GM21381 (cell line): ENCODE data around the gene TGFB3.
A peak's percentile ranks its signal among the peaks of the same experiment; 100 is the strongest.
"Not testable (repeated sequence)": the region's sequence is repeated elsewhere in the genome, so short reads cannot be mapped to it uniquely, and the experiment has no call there.

ENCODE experiments used
- ATAC-seq: cut with Tn5 transposase; IDR thresholded peaks from one replicate; pipeline ENCODE4 v1.9.1; 2021; ENCODE audit warnings: mild to moderate bottlenecking, moderate library complexity; ENCODE audit not compliant: unreplicated experiment

TGFB3 gene

GRCh38 chr14:75961662-75962061 lies 20.1 kb downstream of the TGFB3 start:
- ATAC-seq, result no peak

DNA sequence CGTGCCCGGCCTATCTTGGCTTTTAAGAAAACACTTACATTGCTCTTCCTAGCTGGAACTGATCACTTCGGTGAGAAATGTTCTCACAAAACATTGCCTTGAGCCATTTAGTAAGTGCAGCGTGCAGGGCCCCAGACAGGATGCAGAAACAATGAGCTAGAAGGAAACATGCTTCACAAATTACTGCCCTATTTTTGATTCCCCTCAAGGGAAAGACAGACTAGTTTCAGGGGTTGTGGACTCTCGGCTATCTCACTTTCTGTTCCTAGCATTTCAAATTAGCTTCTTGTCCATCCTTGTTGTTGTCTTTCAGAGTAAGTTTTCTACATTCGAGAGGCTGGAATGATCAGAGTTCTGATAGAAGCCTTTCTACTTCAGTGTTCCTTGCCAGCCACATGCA lies 21.6 kb downstream of the TGFB3 start:
- peak; percentile 65 for ATAC-seq

DNA sequence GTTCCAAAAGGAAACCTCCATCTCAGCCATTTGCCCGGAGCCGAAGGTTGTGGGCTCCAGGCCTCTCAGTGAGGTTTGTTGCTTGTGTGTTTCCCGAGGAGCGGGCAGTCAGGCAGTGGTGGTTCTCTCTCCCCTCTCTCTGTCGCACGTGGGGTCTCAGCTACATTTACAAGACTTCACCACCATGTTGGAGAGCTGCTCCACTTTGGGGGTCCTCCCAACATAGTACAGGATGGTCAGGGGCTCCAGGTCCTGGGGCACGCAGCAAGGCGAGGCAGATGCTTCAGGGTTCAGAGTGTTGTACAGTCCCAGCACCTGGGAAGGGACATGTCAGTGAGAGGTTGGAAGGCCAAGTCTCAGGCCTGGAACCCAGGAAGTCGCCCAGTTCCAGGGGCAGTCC lies 22.8 kb downstream of the TGFB3 start:
- ATAC-seq, result no peak

DNA sequence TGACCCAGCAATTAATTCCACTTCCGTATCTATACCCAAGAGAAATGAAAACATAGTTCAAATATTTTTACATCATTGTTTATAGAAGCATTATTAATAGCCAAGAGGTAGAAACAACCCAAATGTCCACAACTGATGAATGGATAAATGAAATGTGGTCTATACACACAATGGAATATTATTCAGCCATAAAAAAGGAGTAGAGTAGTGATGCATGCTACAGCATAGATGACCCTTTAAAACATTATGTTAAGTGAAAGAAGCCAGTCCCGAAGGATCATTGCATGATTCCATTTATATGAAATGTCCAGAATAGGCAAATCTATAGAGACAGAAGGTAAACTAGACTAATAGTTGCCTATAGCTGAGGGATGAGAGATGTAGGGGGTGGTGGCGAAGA lies 29.3 kb downstream of the TGFB3 start:
- no peak for ATAC-seq

- no peak for ATAC-seq
Measured at GRCh38 chr14:75946785-75947184, 35.0 kb downstream of the TGFB3 start.

GRCh38 chr14:75944607-75945241 lies 37.1 kb downstream of the TGFB3 start:
- ATAC-seq, result no peak

- no peak for ATAC-seq
Measured at GRCh38 chr14:75941030-75941429, 40.8 kb downstream of the TGFB3 start.

- ATAC-seq, result no peak
Measured at GRCh38 chr14:75939200-75939599, 42.6 kb downstream of the TGFB3 start.

DNA sequence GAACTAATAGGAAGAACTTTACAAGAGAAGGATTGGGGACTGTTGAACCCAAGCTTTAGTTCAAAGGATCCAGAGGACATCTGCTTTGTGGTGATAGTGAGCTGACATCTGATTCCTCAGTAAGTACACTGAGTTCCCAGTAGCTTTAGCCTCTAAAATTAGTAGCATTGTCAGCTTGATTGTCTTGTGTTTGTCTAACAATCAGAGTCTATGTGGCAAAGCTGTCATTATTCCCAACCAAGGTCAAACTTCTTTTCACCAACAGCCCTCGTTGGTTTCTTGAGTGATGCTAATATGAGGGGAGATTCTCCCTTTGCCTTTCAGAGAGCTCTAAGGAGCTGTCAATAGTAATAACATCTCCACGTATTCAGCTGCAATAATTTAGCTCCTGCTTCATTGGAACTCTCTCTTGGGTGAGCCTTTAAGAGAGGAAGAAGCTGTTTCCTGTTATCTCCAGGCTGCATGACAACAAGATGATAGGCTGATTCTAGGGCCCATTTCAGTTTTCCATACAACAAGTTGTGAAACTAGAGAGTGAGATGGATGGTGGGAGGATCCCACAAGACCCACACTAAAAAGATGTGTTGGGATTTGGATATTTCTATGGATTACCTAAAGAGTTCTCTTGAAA lies 46.7 kb downstream of the TGFB3 start:
- no peak for ATAC-seq

DNA sequence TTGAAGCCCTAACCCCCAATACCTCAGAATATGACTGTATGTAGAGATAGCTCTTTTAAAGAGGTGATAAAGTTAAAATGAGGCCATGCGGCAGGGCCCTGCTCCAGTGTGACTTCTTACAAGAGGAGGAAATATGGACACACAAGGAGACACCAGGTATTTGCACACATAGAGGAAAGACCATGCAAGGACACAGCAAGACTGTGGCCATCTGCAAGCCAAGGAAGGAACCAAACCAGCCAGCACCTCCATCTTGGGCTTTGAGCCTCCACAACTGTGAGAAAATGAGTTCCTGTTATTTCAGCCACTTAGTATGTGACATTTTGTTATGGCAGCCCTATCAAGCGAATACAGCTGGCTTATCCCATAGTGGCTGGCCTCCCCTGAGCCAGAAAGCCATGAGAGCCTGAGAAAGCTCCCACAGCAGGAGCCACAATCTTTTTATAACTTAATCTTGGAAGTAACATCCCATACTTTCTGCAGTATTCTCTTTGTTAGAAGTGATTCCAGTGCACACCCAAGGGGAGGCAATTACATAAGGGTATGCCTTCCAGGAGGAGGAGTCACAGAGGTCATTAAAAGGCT lies 48.0 kb downstream of the TGFB3 start:
- ATAC-seq, result no peak

DNA sequence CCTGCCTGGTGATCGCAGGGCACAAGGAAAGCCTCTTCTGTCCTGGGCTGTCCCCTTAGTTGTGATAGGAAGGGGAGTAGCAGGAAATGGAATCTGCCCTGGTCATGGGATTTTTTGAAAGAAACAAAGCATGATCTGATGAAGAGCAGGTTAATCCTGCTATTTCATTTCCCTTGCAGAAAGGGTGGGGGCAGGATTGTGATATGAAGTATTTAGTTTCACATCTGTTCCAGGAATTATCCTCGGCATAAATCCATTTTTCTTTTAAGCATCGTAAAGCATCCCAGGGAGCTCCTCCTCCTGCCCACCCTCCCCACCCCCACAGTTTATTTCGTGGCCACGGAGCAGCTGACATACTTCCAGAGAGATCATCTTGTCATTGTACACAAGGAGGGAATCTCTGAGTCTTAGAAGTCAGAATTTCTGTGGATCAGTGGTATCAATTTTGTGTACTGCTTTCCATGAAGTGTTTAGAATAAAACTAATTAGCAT lies 53.1 kb downstream of the TGFB3 start:
- ATAC-seq, result no peak

- no peak for ATAC-seq
Measured at GRCh38 chr14:75927564-75928087, 54.2 kb downstream of the TGFB3 start.

- ATAC-seq, result no peak
Measured at GRCh38 chr14:75926431-75927115, 55.2 kb downstream of the TGFB3 start.

DNA sequence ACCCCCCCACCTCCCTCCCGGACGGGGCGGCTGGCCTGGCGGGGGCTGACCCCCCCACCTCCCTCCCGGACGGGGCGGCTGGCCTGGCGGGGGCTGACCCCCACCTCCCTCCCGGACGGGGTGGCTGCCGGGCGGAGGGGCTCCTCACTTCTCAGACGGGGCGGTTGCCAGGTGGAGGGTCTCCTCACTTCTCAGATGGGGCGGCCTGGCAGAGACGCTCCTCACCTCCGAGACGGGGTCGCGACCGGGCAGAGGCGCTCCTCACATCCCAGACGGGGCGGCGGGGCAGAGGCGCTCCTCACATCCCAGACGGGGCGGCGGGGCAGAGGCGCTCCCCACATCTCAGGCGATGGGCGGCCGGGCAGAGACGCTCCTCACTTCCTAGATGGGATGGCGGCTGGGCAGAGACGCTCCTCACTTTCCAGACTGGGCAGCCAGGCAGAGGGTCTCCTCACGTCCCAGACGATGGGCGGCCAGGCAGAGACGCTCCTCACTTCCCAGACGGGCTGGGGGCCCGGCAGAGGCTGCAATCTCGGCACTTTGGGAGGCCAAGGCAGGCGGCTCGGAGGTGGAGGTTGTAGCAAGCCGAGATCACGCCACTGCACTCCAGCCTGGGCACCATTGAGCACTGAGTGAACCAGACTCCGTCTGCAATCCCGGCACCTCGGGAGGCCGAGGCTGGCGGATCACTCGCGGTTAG lies 56.5 kb downstream of the TGFB3 start:
- not testable (repeated sequence) for ATAC-seq

DNA sequence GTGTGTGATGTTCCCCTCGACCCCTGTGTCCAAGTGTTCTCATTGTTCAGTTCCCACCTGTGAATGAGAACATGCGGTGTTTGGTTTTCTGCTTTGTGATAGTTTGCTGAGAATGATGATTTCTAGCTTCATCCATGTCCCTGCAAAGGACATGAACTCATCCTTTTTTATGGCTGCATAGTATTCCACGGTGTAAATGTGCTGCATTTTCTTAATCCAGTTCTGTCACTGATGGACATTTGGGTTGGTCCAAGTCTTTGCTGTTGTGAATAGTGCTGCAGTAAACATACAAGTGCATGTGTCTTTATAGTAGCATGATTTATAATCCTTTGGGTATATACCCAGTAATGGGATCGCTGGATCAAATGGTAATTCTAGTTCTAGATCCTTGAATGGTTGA lies 61.4 kb downstream of the TGFB3 start:
- ATAC-seq, result not testable (repeated sequence)

DNA sequence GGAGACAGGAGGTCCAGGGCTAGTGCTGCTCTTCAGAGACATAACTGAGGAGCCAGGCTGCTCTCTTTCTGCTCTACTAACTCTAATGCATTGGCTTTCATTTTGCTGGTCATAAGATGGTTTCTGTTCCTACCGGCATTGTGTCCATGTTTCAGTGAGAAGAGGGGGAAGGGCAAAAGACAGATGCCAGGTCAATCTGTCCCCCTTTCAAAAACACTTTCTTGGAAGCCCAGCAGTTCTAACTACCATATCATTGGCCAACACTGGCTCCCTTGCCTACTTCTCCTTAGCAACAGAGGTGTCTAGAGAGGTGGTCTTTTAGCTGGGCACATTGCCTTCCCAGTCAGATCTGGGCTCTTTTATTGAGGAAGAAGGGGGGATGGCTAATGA lies 63.9 kb downstream of the TGFB3 start:
- no peak for ATAC-seq

GRCh38 chr14:75917322-75917945 lies 64.4 kb downstream of the TGFB3 start:
- no peak for ATAC-seq

GRCh38 chr14:75915045-75915444 lies 66.8 kb downstream of the TGFB3 start:
- no peak for ATAC-seq

- ATAC-seq, result no peak
Measured at GRCh38 chr14:75913183-75913582, 68.6 kb downstream of the TGFB3 start.

DNA sequence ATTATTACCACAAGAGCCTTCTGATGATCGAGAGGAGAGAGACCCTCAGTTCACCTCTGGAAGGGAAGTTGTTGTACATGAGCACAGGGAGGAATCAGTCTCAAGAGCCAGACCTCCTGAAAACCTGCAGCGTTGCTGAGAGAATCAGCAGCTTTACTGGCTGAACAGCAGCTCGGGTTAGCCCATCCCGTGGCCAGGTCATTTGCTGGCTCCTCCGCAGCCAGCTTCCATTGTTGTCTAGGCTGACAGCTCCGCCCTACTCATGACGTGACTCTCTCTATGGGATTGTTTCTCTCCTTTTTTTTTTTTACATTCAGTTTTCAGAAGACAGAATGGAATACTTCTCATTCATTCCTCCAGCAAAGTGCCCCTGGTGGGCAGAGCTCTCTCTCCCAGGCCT lies 69.9 kb downstream of the TGFB3 start:
- ATAC-seq, result no peak

DNA sequence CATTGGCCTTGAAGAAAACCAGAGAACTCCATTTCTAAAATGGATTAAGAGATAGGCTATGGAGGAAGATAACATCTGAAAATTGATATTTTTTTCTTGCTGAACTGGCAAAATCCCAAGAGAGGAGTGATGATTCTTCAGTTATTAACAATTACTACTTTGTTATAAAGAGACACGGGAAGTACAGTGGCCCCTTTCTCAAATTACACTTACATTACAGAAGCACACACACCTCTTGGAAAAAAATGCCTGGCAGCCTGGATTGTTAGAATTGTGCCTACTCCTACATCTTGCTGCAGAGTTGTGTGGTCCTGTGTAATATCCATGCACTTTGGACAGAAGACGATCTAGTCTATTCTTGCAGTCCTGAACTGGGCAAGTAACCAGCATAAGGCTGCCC lies 71.7 kb downstream of the TGFB3 start:
- no peak for ATAC-seq
